Adrenal gland (tissue), 12 donors: ENCODE data around the gene WFDC10A. TPM values are rescaled to one million over a fixed set of nuclear protein-coding genes. Genes with fewer than 3 reads are reported as not detected.
"Not testable (repeated sequence)": the region's sequence is repeated elsewhere in the genome, so short reads cannot be mapped to it uniquely, and the experiment has no call there.

Experiments
- DNase-seq, 7 donors: peaks; one replicate each; pipeline ENCODE4 v3.0.0-alpha.2; 2019 to 2020
- H3K27ac ChIP-seq, 5 donors: fragments of 200-600 bp; sonication (generic) in 4 of 5; 1 replicate in 3 of 5; 2 replicates in 2 of 5; pipeline versions ENCODE4 v1.5.1 to v1.8.0; 2016 to 2020; ENCODE audit warnings: mild to moderate bottlenecking in 1 of 5
- H3K27me3 ChIP-seq: fragments of 200-600 bp; 2 replicates; pipeline ENCODE4 v1.8.0; 2021
- H3K36me3 ChIP-seq, 2 donors: fragments of 200-600 bp; replicated peaks in 1 of 2; 1 replicate in 1 of 2; 2 replicates in 1 of 2; pipeline versions ENCODE4 v1.5.1 to v1.8.0; 2018 to 2022
- H3K4me1 ChIP-seq, 2 donors: fragments of 200-600 bp; replicated peaks in 1 of 2; 1 replicate in 1 of 2; 2 replicates in 1 of 2; pipeline versions ENCODE4 v1.5.1 to v1.8.0; 2018 to 2021
- H3K4me3 ChIP-seq, 4 donors: fragments of 200-600 bp; sonication (generic) in 3 of 4; one replicate each; pipeline ENCODE4 v1.5.1; 2016 to 2018
- H3K9me3 ChIP-seq, 3 donors: fragments of 200-600 bp; sonication (generic) in 1 of 3; replicated peaks in 1 of 3; 1 replicate in 2 of 3; 2 replicates in 1 of 3; pipeline versions ENCODE4 v1.5.1 to v1.8.0; 2016 to 2021
- POLR2A ChIP-seq, 2 donors: fragments of 450-650 bp; IDR thresholded peaks; one replicate each; pipeline ENCODE4 v1.6.1; 2017; ENCODE audit warnings: antibody characterized with exemption in 2 of 2, mild to moderate bottlenecking in 2 of 2, moderate library complexity in 1 of 2
- WGBS, 4 donors: extraction: QIAGEN DNeasy Blood & Tissue Kit in 2 of 4; methylation state at CpG; one replicate each; pipeline versions ENCODE4 v1.1.5 to v1.1.7; 2013 to 2017; 5-methylcytosine and 5-hydroxymethylcytosine counted together
- intact Hi-C, 2 donors: fragments of 100-400 bp; cut with DNase I; formaldehyde crosslinking; loops; one replicate each; pipeline versions ENCODE4 v1.14.1 to v1.15.0; 2022 to 2023
- polyA plus RNA-seq, 3 donors: library from polyadenylated mRNA; stranded (reverse); fragments of 200-250 nt in 2 of 3; fragments of 350-450 nt in 1 of 3; fragmentation: Illumina TruSeq in 1 of 3; extraction: RNeasy Lipid Tissue Mini Kit (QIAGEN cat#74804) in 1 of 3; gene quantifications; one replicate each; pipeline ENCODE4 v1.2.3, GENCODE V29; 2013 to 2014
- total RNA-seq, 9 donors: library from RNA; depleted of rRNA in 4 of 9; stranded (reverse); fragments of >200 nt in 4 of 9; fragments of 120-200 nt in 1 of 9; fragmentation: NEBNext Ultra II Directional in 1 of 9; extraction: Animal tissue kit (Norgen Biotek cat#: 25700) in 1 of 9; gene quantifications; one replicate each; pipeline versions ENCODE4 v1.1.0 to v1.2.4, GENCODE V29; 2013 to 2023
- TF ChIP-seq, protein P1 (sequence below), 6 experiments: fragments of 450-650 bp in 4 of 6; fragments of 200-600 bp in 2 of 6; sonication (generic) in 1 of 6; IDR thresholded peaks; 1 replicate in 5 of 6; 2 replicates in 1 of 6; pipeline versions ENCODE4 v1.5.1 to v1.8.0; 2016 to 2021; ENCODE audit warnings: antibody characterized with exemption in 6 of 6, mild to moderate bottlenecking in 2 of 6, moderate library complexity in 1 of 6
- donor health status: healthy with polysubstance abuse.
- donor health status: Bipolar disorder and iron deficiency.
- donor health status: DM: yes; HTN: yes; CAD: no.
- donor health status: DM: no; HTN: no; CAD: no.
- donor health status: DM: no; HTN: no; CAD: no.
- donor health status: DM: yes; HTN: yes; CAD: no.

Gene WFDC10A
- total and polyA plus RNA-seq, 12 donors, result not detected

GRCh38 chr20:45631184-45631583 lies 1.6 kb downstream of the WFDC10A start, which contains the start of gene WFDC9:
Gene WFDC9 (minus strand): TSS chr20:45631284. CDS start chr20:45610181, 21,103 bp downstream.
- no peaks in the 10 kb centered on the region for H3K36me3 ChIP-seq
- H3K4me1 ChIP-seq, result no peaks in the 10 kb centered on the region
- H3K27ac ChIP-seq, result no peak within 1 kb of the TSS
- intact Hi-C loops, result no loop called here
- no peak for TF ChIP-seq POLR2A (IDR thresholded peaks at IDR 0.05)
- TF ChIP-seq, protein P1, sequence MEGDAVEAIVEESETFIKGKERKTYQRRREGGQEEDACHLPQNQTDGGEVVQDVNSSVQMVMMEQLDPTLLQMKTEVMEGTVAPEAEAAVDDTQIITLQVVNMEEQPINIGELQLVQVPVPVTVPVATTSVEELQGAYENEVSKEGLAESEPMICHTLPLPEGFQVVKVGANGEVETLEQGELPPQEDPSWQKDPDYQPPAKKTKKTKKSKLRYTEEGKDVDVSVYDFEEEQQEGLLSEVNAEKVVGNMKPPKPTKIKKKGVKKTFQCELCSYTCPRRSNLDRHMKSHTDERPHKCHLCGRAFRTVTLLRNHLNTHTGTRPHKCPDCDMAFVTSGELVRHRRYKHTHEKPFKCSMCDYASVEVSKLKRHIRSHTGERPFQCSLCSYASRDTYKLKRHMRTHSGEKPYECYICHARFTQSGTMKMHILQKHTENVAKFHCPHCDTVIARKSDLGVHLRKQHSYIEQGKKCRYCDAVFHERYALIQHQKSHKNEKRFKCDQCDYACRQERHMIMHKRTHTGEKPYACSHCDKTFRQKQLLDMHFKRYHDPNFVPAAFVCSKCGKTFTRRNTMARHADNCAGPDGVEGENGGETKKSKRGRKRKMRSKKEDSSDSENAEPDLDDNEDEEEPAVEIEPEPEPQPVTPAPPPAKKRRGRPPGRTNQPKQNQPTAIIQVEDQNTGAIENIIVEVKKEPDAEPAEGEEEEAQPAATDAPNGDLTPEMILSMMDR (IDR thresholded peaks at IDR 0.05), result no peak
- DNase-seq, result no peak
- no peak within 1 kb of the TSS for H3K4me3 ChIP-seq
- no peaks in the 10 kb centered on the region for H3K27me3 ChIP-seq
- WGBS, 4 donors, result 53 to 83% (median 70%) methylated on average over 4 of the region's 4 CpGs
- H3K9me3 ChIP-seq, result no peaks in the 10 kb centered on the region

DNA sequence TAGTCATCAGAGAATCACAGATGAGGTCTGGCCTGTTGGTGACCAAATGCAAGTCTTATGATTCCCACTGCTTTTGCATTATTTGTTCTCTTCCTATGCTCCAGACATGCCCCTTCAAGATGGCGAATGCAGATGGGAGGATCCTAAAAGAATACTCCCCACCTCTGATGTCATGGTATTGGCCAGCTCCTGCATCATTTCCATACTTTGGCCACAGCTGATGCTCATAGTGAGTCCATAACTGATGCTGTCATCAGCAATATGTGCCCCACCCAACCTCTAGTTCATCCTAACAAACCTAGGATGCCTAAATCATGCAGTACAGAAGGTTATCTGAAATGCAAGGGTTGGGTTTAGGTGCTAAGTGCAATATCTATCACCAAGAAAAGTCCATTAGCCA lies 7.0 kb downstream of the WFDC10A start:
- H3K4me1 ChIP-seq, result no peaks in the 10 kb centered on the region
- intact Hi-C loops, result no loop called here
- no peaks in the 10 kb centered on the region for H3K36me3 ChIP-seq
- WGBS, 4 donors, result 62 to 92% (median 72%) methylated on average over 1 of the region's 1 CpG
- no peaks in the 10 kb centered on the region for H3K27me3 ChIP-seq
- H3K27ac ChIP-seq, result no peak overlapping the region
- no peak overlapping the region for H3K4me3 ChIP-seq
- TF ChIP-seq POLR2A (IDR thresholded peaks at IDR 0.05), result no peak
- TF ChIP-seq, protein P1 (IDR thresholded peaks at IDR 0.05), result no peak
- no peaks in the 10 kb centered on the region for H3K9me3 ChIP-seq
- no peak for DNase-seq

DNA sequence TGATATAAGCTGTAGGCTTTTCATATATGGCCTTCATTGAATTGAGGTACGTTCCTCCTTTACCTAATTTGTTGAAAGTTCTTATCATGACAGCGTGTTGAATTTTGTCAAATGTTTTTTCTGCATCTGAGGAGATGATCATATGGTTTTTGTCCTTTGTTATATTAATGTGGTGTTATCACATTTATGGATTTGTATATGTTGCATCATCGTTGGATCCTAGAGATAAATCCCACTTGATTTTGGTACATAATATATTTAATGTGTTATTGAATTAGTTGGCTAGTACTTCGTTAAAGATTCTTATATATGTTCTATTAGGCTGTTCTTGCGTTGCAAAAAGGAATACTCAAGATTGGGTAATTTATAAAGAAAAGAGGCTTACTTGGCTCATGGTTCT lies 10.1 kb downstream of the WFDC10A start:
- TF ChIP-seq, protein P1 (IDR thresholded peaks at IDR 0.05), result no peak
- TF ChIP-seq POLR2A (IDR thresholded peaks at IDR 0.05), result no peak
- H3K27me3 ChIP-seq, result no peaks in the 10 kb centered on the region
- DNase-seq, result no peak
- H3K36me3 ChIP-seq, result no peaks in the 10 kb centered on the region
- 79 to 82% (median 81%) methylated on average over 5 of the region's 5 CpGs for WGBS, 4 donors
- no peak overlapping the region for H3K27ac ChIP-seq
- H3K4me1 ChIP-seq, result no peaks in the 10 kb centered on the region
- intact Hi-C loops, result no loop called here
- H3K4me3 ChIP-seq, result no peak overlapping the region
- no peaks in the 10 kb centered on the region for H3K9me3 ChIP-seq

DNA sequence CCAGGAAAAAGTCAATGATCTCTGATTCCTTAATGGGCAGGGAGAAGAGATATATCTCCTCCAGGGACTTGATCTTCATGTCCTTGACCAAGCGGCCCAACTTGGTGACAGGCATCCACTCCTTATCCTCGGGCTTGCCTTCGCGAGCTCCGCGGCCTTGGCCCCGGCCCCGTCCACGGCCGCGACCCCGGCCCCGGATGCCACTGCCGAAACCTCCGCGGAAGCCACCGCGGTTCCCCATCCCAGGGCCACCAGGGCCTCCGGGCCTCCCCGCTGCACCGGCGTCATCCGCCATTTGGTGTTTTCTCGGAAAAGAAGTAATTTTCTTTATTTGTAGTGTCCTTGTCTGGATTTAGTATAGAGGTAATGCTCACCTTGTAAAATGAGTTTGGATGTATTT lies 11.5 kb downstream of the WFDC10A start:
- WGBS, 4 donors, result 92 to 94% (median 92%) methylated on average over 24 of the region's 24 CpGs
- H3K27me3 ChIP-seq, H3K27ac ChIP-seq, H3K4me3 ChIP-seq, H3K36me3 ChIP-seq, DNase-seq, H3K9me3 ChIP-seq, intact Hi-C loops, H3K4me1 ChIP-seq: not testable (repeated sequence)

- intact Hi-C loops, H3K27me3 ChIP-seq, H3K27ac ChIP-seq, H3K36me3 ChIP-seq, DNase-seq, H3K4me1 ChIP-seq, H3K4me3 ChIP-seq, H3K9me3 ChIP-seq: not testable (repeated sequence)
- 88 to 95% (median 88%) methylated on average over 15 to 27 of the region's 28 CpGs; no CpG with 5 or more reads in 1 of the 4 donors for WGBS, 4 donors
Measured at GRCh38 chr20:45645869-45646268, 16.3 kb downstream of the WFDC10A start.
